ENCODE results near the gene STK11. TPM values are rescaled to one million over a fixed set of nuclear protein-coding genes. Genes with fewer than 3 reads are reported as not detected.

Gene STK11
- polyA plus RNA-seq, 2 of the 4 experiments (the other 2 are of a cell fraction), result 16.2 to 33.6 TPM

- H3K4me2 ChIP-seq, result peak overlapping the region; percentile 95
- DNase-seq (ENCODE audit: low read depth in 1 of 2, low spot score in 1 of 2) (peak; percentile 59 to 86), ATAC-seq (peak; percentile 6 to 13; a peak in 4 of 6 replicates), FAIRE-seq (no peak)
- H3K4me3 ChIP-seq, result no peak overlapping the region; the same call in 2 of the 3 replicates
- H3K27ac ChIP-seq, result peak overlapping the region; percentile 90 to 100
- ChIA-PET CTCF (interaction anchor here (4.9 to 18.7 kb wide), 2 partner anchors 10 to 21 kb away, joined by 107 to 500 read pairs; partner anchors contain the start of gene ATP5F1D), POLR2A (interaction anchor here (1.5 to 3.8 kb wide), 5 partner anchors 10 to 21 kb away, joined by 5 to 42 read pairs (median 14); partner anchors contain the start of gene FAM174C)
- 60% methylated on average over 12 of the region's 26 CpGs for WGBS (ENCODE audit: missing lambda C conversion rate)
- peaks cover 57% of the 10 kb centered on the region for H3K4me1 ChIP-seq
- H3K9me3 ChIP-seq, result no peaks in the 10 kb centered on the region
- TF ChIP-seq TP53 (CRISPR knock-in tag; IDR thresholded peaks at IDR 0.05), result no peak
- TF ChIP-seq RNF2 (IDR thresholded peaks at IDR 0.05; ENCODE audit: borderline replicate concordance, low read depth), result no peak
- no peak for TF ChIP-seq RAD21 (conservative IDR thresholded peaks at IDR 0.05 in 1 of 2, IDR thresholded peaks at IDR 0.05 in 1 of 2)
- peak; percentile 82 for TF ChIP-seq FOSL2 (IDR thresholded peaks at IDR 0.05)
- peak; percentile 96 for TF ChIP-seq FOSL2 (CRISPR knock-in tag; IDR thresholded peaks at IDR 0.05)
- TF ChIP-seq HOXA7 (CRISPR knock-in tag; IDR thresholded peaks at IDR 0.05), result no peak
- no peak for TF ChIP-seq EHF (CRISPR knock-in tag; IDR thresholded peaks at IDR 0.05)
- TF ChIP-seq CHD4 (IDR thresholded peaks at IDR 0.05; ENCODE audit: borderline replicate concordance), result no peak
- TF ChIP-seq ESRRA (IDR thresholded peaks at IDR 0.05; ENCODE audit: borderline replicate concordance, low read length), result no peak
- TF ChIP-seq MAX (IDR thresholded peaks at IDR 0.05), result no peak
- TF ChIP-seq EP300 (IDR thresholded peaks at IDR 0.05), result peak in 1 of 2 experiments; percentile 37; a peak in 1 of 5 replicates
- no peak for TF ChIP-seq POLR2A (IDR thresholded peaks at IDR 0.05; ENCODE audit: low read length)
- no peak for TF ChIP-seq CBX8 (IDR thresholded peaks at IDR 0.05)
- TF ChIP-seq BCL3 (IDR thresholded peaks at IDR 0.05), result no peak
- TF ChIP-seq RFX5 (IDR thresholded peaks at IDR 0.05), result no peak
- no peak for TF ChIP-seq ZSCAN20 (CRISPR knock-in tag; IDR thresholded peaks at IDR 0.05)
- no peak for TF ChIP-seq MAZ (IDR thresholded peaks at IDR 0.05; ENCODE audit: borderline replicate concordance, low read depth, low read length)
- no peak for TF ChIP-seq SMC3 (IDR thresholded peaks at IDR 0.05)
- no peak for TF ChIP-seq ZNF302 (CRISPR knock-in tag; IDR thresholded peaks at IDR 0.05)
- no peak for TF ChIP-seq RARB (CRISPR knock-in tag; IDR thresholded peaks at IDR 0.05)
- TF ChIP-seq HOXB13 (CRISPR knock-in tag; IDR thresholded peaks at IDR 0.05; ENCODE audit: low read depth), result no peak
- no peak for TF ChIP-seq PHF8 (IDR thresholded peaks at IDR 0.05; ENCODE audit: borderline replicate concordance, low read depth)
- TF ChIP-seq ZC3H11A (IDR thresholded peaks at IDR 0.05), result no peak
- no peak for TF ChIP-seq ZFP36 (IDR thresholded peaks at IDR 0.05; ENCODE audit: borderline replicate concordance, partially characterized antibody)
- TF ChIP-seq HES2 (IDR thresholded peaks at IDR 0.05), result no peak
- peak; percentile 60; the same call in 1 of the 2 replicates for TF ChIP-seq JUNB (IDR thresholded peaks at IDR 0.05)
Observed at GRCh38 chr19:1264801-1265614, 59.4 kb downstream of the STK11 start.

GRCh38 chr19:1265615-1266128 lies 60.1 kb downstream of the STK11 start:
- 4% methylated on average over 9 of the region's 28 CpGs for WGBS (ENCODE audit: missing lambda C conversion rate)
- Histone ChIP-seq H3K4me1 (peaks cover 57% of the 10 kb centered on the region), H3K9me3 (no peaks in the 10 kb centered on the region), H3K4me3 (peak overlapping the region; percentile 53), H3K27ac (peak overlapping the region; percentile 90 to 100), H3K4me2 (peak overlapping the region; percentile 95)
- ChIA-PET POLR2A (interaction anchor here (1.5 to 3.8 kb wide), 5 partner anchors 10 to 22 kb away, joined by 5 to 42 read pairs (median 14); partner anchors contain the start of gene FAM174C), CTCF (interaction anchor here (1.2 to 18.7 kb wide), 7 partner anchors 10 to 223 kb away, joined by 3 to 500 read pairs (median 8); partner anchors contain the start of gene ATP5F1D)
- DNase-seq (ENCODE audit: low read depth in 1 of 2, low spot score in 1 of 2) (peak; percentile 31 to 67), ATAC-seq (peak; percentile 1 to 5; a peak in 5 of 6 replicates), FAIRE-seq (no peak)
- TF ChIP-seq GATA3 (IDR thresholded peaks at IDR 0.05; ENCODE audit: borderline replicate concordance) (peak; percentile 8; the same call in 1 of the 2 replicates), RAD21 (conservative IDR thresholded peaks at IDR 0.05 in 1 of 2, IDR thresholded peaks at IDR 0.05 in 1 of 2) (no peak), ZNF302 (CRISPR knock-in tag; IDR thresholded peaks at IDR 0.05) (no peak), RCOR1 (IDR thresholded peaks at IDR 0.05; ENCODE audit: low read depth, low read length) (no peak), JUNB (IDR thresholded peaks at IDR 0.05) (peak; percentile 5; the same call in 1 of the 2 replicates), POLR2A (IDR thresholded peaks at IDR 0.05; ENCODE audit: low read length) (0 out of 2 replicates have a peak, but pooled peaks have one; percentile 5), BCL3 (IDR thresholded peaks at IDR 0.05) (peak; percentile 19; the same call in 1 of the 3 replicates), ELK1 (IDR thresholded peaks at IDR 0.05; ENCODE audit: low read depth, low read length) (no peak), EHMT2 (IDR thresholded peaks at IDR 0.05; ENCODE audit: low read depth) (no peak)
